B cell (primary cell): ENCODE results near the gene MIS18A. TPM values are rescaled to one million over a fixed set of nuclear protein-coding genes. Genes with fewer than 3 reads are reported as not detected.

Experiments used
- ATAC-seq: fragments of 200-7000 bp; cut with Tn5 transposase; one replicate; pipeline ENCODE4 v1.10.0; 2021; ENCODE audit warnings: low read depth, mild to moderate bottlenecking, moderate number of reproducible peaks, moderate library complexity
- CTCF ChIA-PET: fragments of 350-600 bp; sonication (Branson Sonifier 250); formaldehyde crosslinking; loops from one replicate; lab custom pipeline; 2021; ENCODE audit warnings: antibody characterized with exemption, inconsistent platforms; lab: Charles Lee
- POLR2A ChIA-PET: fragments of 350-600 bp; sonication (Branson Sonifier 250); formaldehyde crosslinking; loops from one replicate; lab custom pipeline; 2021; ENCODE audit warnings: antibody characterized with exemption; lab: Charles Lee
- DNase-seq: peaks from one replicate; pipeline ENCODE4 v3.0.0; 2013
- H2AFZ ChIP-seq: 2 replicates; pipeline ENCODE4 v1.6.1; 2012; ENCODE audit warnings: mild to moderate bottlenecking, low read depth, low read length; ENCODE audit not compliant: insufficient read depth, poor library complexity, severe bottlenecking
- H3K27ac ChIP-seq, 2 donors: 1 replicate in 1 of 2; 2 replicates in 1 of 2; pipeline ENCODE4 v1.5.1; 2012 to 2013; ENCODE audit warnings: low read length in 2 of 2, mild to moderate bottlenecking in 2 of 2, moderate library complexity in 1 of 2
- H3K27me3 ChIP-seq, 4 experiments: fragments of 200-600 bp in 1 of 4; sonication (generic) in 1 of 4; replicated peaks in 1 of 4; 1 replicate in 2 of 4; 2 replicates in 2 of 4; pipeline versions ENCODE4 v1.6.1 to v1.7.0; 2013 to 2016; ENCODE audit warnings: low read length in 3 of 4, mild to moderate bottlenecking in 2 of 4, mixed read lengths in 1 of 4, moderate library complexity in 1 of 4; ENCODE audit not compliant: insufficient read depth in 4 of 4, control insufficient read depth in 3 of 4; ENCODE audit errors: control extremely low read depth in 1 of 4
- H3K36me3 ChIP-seq, 2 experiments: replicated peaks in 1 of 2; 1 replicate in 1 of 2; 2 replicates in 1 of 2; pipeline versions ENCODE4 v1.6.1 to v1.7.1; 2013; ENCODE audit warnings: low read length in 1 of 2; ENCODE audit not compliant: insufficient read depth in 2 of 2, control insufficient read depth in 1 of 2; ENCODE audit errors: control extremely low read depth in 1 of 2, extremely low read depth in 1 of 2
- H3K4me1 ChIP-seq, 2 donors: fragments of 200-600 bp in 1 of 2; sonication (generic) in 1 of 2; 1 replicate in 1 of 2; 2 replicates in 1 of 2; pipeline versions ENCODE4 v1.5.1 to v1.6.1; 2013 to 2017; ENCODE audit warnings: low read length in 2 of 2; ENCODE audit not compliant: control insufficient read depth in 2 of 2, insufficient read depth in 2 of 2
- H3K4me2 ChIP-seq: replicated peaks from 2 replicates; pipeline ENCODE3; 2012; ENCODE audit warnings: mild to moderate bottlenecking, low read depth, low read length; ENCODE audit not compliant: poor library complexity, severe bottlenecking
- H3K4me3 ChIP-seq, 5 experiments: fragments of 200-600 bp in 1 of 5; sonication (generic) in 1 of 5; 1 replicate in 3 of 5; 2 replicates in 2 of 5; pipeline versions ENCODE4 v1.5.1 to v1.7.0; 2011 to 2016; ENCODE audit warnings: low read length in 4 of 5, mild to moderate bottlenecking in 4 of 5, low read depth in 2 of 5, control low read depth in 1 of 5, moderate library complexity in 1 of 5; ENCODE audit not compliant: insufficient read depth in 1 of 5; ENCODE audit errors: control extremely low read depth in 1 of 5, extremely low read depth in 1 of 5
- H3K79me2 ChIP-seq: fragments of 200-600 bp; sonication (generic); one replicate; pipeline ENCODE4 v1.6.0; 2016; ENCODE audit warnings: low read length; ENCODE audit not compliant: control insufficient read depth, insufficient read depth
- H3K9ac ChIP-seq: fragments of 200-600 bp; sonication (generic); 2 replicates; pipeline ENCODE4 v1.6.1; 2017; ENCODE audit warnings: mild to moderate bottlenecking, low read length, moderate library complexity
- H3K9me3 ChIP-seq, 3 donors: one replicate each; pipeline versions ENCODE4 v1.6.1 to v1.7.1; 2013; ENCODE audit warnings: low read length in 2 of 3; ENCODE audit not compliant: control insufficient read depth in 2 of 3, insufficient read depth in 1 of 3; ENCODE audit errors: control extremely low read depth in 1 of 3
- H4K20me1 ChIP-seq: 2 replicates; pipeline ENCODE4 v1.6.0; 2012; ENCODE audit warnings: mild to moderate bottlenecking, low read length; ENCODE audit not compliant: insufficient read depth, control insufficient read depth, poor library complexity, severe bottlenecking
- H3K27ac Mint-ChIP-seq: one replicate; pipeline ENCODE4 v1.8.0; 2021; ENCODE audit warnings: mixed read lengths
- H3K27me3 Mint-ChIP-seq: one replicate; pipeline ENCODE4 v1.8.0; 2021; ENCODE audit warnings: mixed read lengths
- H3K4me1 Mint-ChIP-seq: one replicate; pipeline ENCODE4 v1.8.0; 2021; ENCODE audit warnings: mixed read lengths
- H3K4me3 Mint-ChIP-seq: one replicate; pipeline ENCODE4 v1.8.0; 2021; ENCODE audit warnings: mixed read lengths
- H3K9me3 Mint-ChIP-seq: one replicate; pipeline ENCODE4 v1.8.0; 2022; ENCODE audit warnings: mixed read lengths; ENCODE audit not compliant: insufficient read depth
- EZH2 ChIP-seq: IDR thresholded peaks from 2 replicates; pipeline ENCODE4 v1.6.1; 2012; ENCODE audit warnings: borderline replicate concordance, low read depth, mild to moderate bottlenecking, moderate library complexity, low read length; ENCODE audit not compliant: insufficient read depth, poor library complexity, severe bottlenecking
- WGBS: methylation state at CpG from one replicate; pipeline ENCODE4 v1.1.5; 2013; ENCODE audit warnings: missing lambda C conversion rate; ENCODE audit not compliant: insufficient coverage; 5-methylcytosine and 5-hydroxymethylcytosine counted together
- intact Hi-C: fragments of 100-400 bp; cut with micrococcal nuclease; formaldehyde crosslinking; loops from one replicate; pipeline ENCODE4 v1.10.0; 2022
- polyA plus RNA-seq: library from polyadenylated mRNA; depleted of rRNA; stranded (reverse); fragments of >200 nt; gene quantifications from 2 replicates; pipeline ENCODE4 v1.2.3, GENCODE V29; 2012
- total RNA-seq, 2 donors: library from RNA; stranded (reverse); fragments of 120-200 nt in 1 of 2; gene quantifications; 1 replicate in 1 of 2; 2 replicates in 1 of 2; pipeline versions ENCODE4 v1.2.3 to v1.2.4, GENCODE V29; 2013 to 2022
- TF ChIP-seq, protein P1 (sequence below): fragments of 200-600 bp; IDR thresholded peaks from one replicate; pipeline ENCODE4 v1.8.0; 2022; ENCODE audit warnings: antibody characterized with exemption, mild to moderate bottlenecking

MIS18A gene
- total and polyA plus RNA-seq, 2 donors (not counting 1 experiment from before 2014, with no cell fraction given), result 4.0 to 10.4 TPM

GRCh38 chr21:32237021-32237420, 41.8 kb downstream of the MIS18A start:
- TF ChIP-seq EZH2, result no peak
- TF ChIP-seq, protein P1, sequence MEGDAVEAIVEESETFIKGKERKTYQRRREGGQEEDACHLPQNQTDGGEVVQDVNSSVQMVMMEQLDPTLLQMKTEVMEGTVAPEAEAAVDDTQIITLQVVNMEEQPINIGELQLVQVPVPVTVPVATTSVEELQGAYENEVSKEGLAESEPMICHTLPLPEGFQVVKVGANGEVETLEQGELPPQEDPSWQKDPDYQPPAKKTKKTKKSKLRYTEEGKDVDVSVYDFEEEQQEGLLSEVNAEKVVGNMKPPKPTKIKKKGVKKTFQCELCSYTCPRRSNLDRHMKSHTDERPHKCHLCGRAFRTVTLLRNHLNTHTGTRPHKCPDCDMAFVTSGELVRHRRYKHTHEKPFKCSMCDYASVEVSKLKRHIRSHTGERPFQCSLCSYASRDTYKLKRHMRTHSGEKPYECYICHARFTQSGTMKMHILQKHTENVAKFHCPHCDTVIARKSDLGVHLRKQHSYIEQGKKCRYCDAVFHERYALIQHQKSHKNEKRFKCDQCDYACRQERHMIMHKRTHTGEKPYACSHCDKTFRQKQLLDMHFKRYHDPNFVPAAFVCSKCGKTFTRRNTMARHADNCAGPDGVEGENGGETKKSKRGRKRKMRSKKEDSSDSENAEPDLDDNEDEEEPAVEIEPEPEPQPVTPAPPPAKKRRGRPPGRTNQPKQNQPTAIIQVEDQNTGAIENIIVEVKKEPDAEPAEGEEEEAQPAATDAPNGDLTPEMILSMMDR, result no peak
- ATAC-seq (no peak), DNase-seq (no peak)
- Histone ChIP-seq H3K27me3 (no peaks in the 10 kb centered on the region), H3K4me3 (no peak overlapping the region), H3K9ac (no peak overlapping the region), H2AFZ (no peak overlapping the region), H3K36me3 (no peaks in the 10 kb centered on the region), H3K79me2 (no peaks in the 10 kb centered on the region), H3K27ac (no peak overlapping the region), H3K4me2 (no peak overlapping the region), H4K20me1 (no peaks in the 10 kb centered on the region), H3K4me1 (no peaks in the 10 kb centered on the region), H3K9me3 (peaks cover 0 to 2% (median 0%) of the 10 kb centered on the region in 3 donors)
- WGBS, result no CpG with 5 or more reads among the region's 3 CpGs
- Mint-ChIP-seq H3K9me3 (peaks cover 9% of the 10 kb centered on the region), H3K27me3 (peaks cover 10% of the 10 kb centered on the region), H3K4me1 (no peaks in the 10 kb centered on the region), H3K4me3 (no peak overlapping the region), H3K27ac (no peak overlapping the region)
- CTCF ChIA-PET, result no interaction called here
- POLR2A ChIA-PET, result no interaction called here
- intact Hi-C loops, result no loop called here

DNA sequence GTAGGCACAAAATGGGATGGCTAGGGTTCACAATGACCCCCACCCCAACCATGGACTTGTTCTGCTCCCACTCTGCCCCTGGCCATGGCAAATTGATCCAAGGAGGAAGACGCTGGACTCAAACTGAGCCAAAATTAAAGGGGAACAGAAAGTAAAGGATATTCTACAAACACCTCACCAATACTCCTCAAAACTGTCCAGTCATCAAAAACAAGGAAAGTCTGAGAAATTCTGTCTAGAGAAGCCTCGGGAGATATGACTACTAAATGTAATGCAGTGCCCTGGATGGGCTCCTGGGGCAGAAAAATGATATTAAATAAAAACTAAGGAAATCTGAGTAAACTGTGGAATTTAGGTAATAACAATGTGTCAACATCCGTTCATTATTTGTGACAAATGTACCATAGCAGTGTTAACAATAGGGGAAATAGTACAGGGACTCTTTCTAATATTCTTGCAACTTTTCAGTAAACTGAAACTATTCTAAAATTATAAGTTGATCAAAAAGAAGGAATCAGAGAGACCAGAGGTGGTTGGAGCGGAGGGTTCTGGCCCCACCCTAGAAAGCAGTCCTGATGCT, 45.0 kb downstream of the MIS18A start:
- H3K27ac ChIP-seq, result no peak overlapping the region

More for the DNA sequence above, 45.0 kb downstream of the MIS18A start:
- H3K27me3 ChIP-seq, result no peaks in the 10 kb centered on the region
- no peak for ATAC-seq
- H3K4me1 ChIP-seq, result no peaks in the 10 kb centered on the region
- peaks cover 10% of the 10 kb centered on the region for H3K27me3 Mint-ChIP-seq
- peaks cover 0 to 2% (median 0%) of the 10 kb centered on the region in 3 donors for H3K9me3 ChIP-seq
- no peaks in the 10 kb centered on the region for H3K79me2 ChIP-seq
- no peaks in the 10 kb centered on the region for H3K4me1 Mint-ChIP-seq
- no peak overlapping the region for H3K4me2 ChIP-seq
- no peak overlapping the region for H3K27ac Mint-ChIP-seq
- no peaks in the 10 kb centered on the region for H3K36me3 ChIP-seq
- no peak overlapping the region for H2AFZ ChIP-seq
- H3K4me3 Mint-ChIP-seq, result no peak overlapping the region
- H4K20me1 ChIP-seq, result no peaks in the 10 kb centered on the region
- intact Hi-C loops, result no loop called here
- no peak overlapping the region for H3K4me3 ChIP-seq
- H3K9ac ChIP-seq, result no peak overlapping the region
- DNase-seq, result no peak
- H3K9me3 Mint-ChIP-seq, result peaks cover 5% of the 10 kb centered on the region
- ChIA-PET POLR2A (no interaction called here), CTCF (no interaction called here)
- 100% methylated on average over 1 of the region's 4 CpGs for WGBS
- TF ChIP-seq EZH2, result no peak
- TF ChIP-seq, protein P1, result no peak
